CD4-positive, alpha-beta T cell (primary cell): ENCODE results near the gene ZNF141. TPM values are rescaled to one million over a fixed set of nuclear protein-coding genes. Genes with fewer than 3 reads are reported as not detected.
A peak's percentile ranks its signal among the peaks of the same experiment; 100 is the strongest.

Source experiments
- ATAC-seq: fragments of 200-7000 bp; cut with Tn5 transposase; one replicate; pipeline ENCODE4 v1.10.0; 2022; ENCODE audit warnings: mild to moderate bottlenecking; ENCODE audit not compliant: poor library complexity
- CTCF ChIA-PET: fragments of 350-600 bp; sonication (Branson Sonifier 250); formaldehyde crosslinking; loops from one replicate; lab custom pipeline; 2021; ENCODE audit warnings: antibody characterized with exemption, inconsistent platforms; lab: Charles Lee
- POLR2A ChIA-PET: fragments of 350-600 bp; sonication (Branson Sonifier 250); formaldehyde crosslinking; loops from one replicate; lab custom pipeline; 2021; ENCODE audit warnings: antibody characterized with exemption, inconsistent platforms; lab: Charles Lee
- DNase-seq, 14 experiments: peaks; one replicate each; pipeline ENCODE4 v3.0.0-alpha.2; 2013 to 2020; ENCODE audit warnings: mixed read lengths in 2 of 14
- H3K27ac ChIP-seq, 2 donors: one replicate each; pipeline versions ENCODE4 v1.5.1 to v1.7.0; 2013; ENCODE audit warnings: low read length in 2 of 2, low read depth in 1 of 2, mild to moderate bottlenecking in 1 of 2
- H3K27me3 ChIP-seq, 2 experiments: 1 replicate in 1 of 2; 2 replicates in 1 of 2; pipeline versions ENCODE4 v1.6.1 to v1.7.0; 2013; ENCODE audit warnings: low read length in 2 of 2, control low read depth in 1 of 2, mild to moderate bottlenecking in 1 of 2, moderate library complexity in 1 of 2; ENCODE audit not compliant: insufficient read depth in 2 of 2, control insufficient read depth in 1 of 2
- H3K36me3 ChIP-seq: one replicate; pipeline ENCODE4 v1.6.1; 2013; ENCODE audit warnings: low read length, control low read depth; ENCODE audit not compliant: insufficient read depth
- H3K4me1 ChIP-seq: one replicate; pipeline ENCODE4 v1.6.1; 2013; ENCODE audit warnings: low read length, control low read depth; ENCODE audit not compliant: insufficient read depth
- H3K4me3 ChIP-seq: one replicate; pipeline ENCODE4 v1.5.1; 2013; ENCODE audit warnings: mild to moderate bottlenecking, low read length, moderate library complexity
- H3K9me3 ChIP-seq, 2 experiments: 1 replicate in 1 of 2; 2 replicates in 1 of 2; pipeline versions ENCODE4 v1.6.1 to v1.7.0; 2013; ENCODE audit warnings: low read length in 2 of 2, mild to moderate bottlenecking in 2 of 2, control low read depth in 1 of 2, moderate library complexity in 1 of 2; ENCODE audit not compliant: control insufficient read depth in 1 of 2, insufficient read depth in 1 of 2
- H3K27ac Mint-ChIP-seq: one replicate; pipeline ENCODE4 v1.8.0; 2020; ENCODE audit warnings: mixed read lengths
- H3K27me3 Mint-ChIP-seq: one replicate; pipeline ENCODE4 v1.8.0; 2021; ENCODE audit warnings: mixed read lengths
- H3K36me3 Mint-ChIP-seq: one replicate; pipeline ENCODE4 v1.8.0; 2021; ENCODE audit warnings: low read depth, mixed read lengths
- H3K4me1 Mint-ChIP-seq: one replicate; pipeline ENCODE4 v1.8.0; 2021; ENCODE audit warnings: low read depth, mixed read lengths
- H3K4me3 Mint-ChIP-seq: one replicate; pipeline ENCODE4 v1.8.0; 2020; ENCODE audit warnings: mild to moderate bottlenecking, mixed read lengths
- H3K9me3 Mint-ChIP-seq: one replicate; pipeline ENCODE4 v1.8.0; 2020; ENCODE audit warnings: mixed read lengths
- intact Hi-C, 2 experiments: fragments of 100-400 bp; cut with DNase I in 1 of 2; cut with micrococcal nuclease in 1 of 2; formaldehyde crosslinking; loops; one replicate each; pipeline versions ENCODE4 v1.15.1 to v1.9.0; 2023 to 2025; cut with DNase I, micrococcal nuclease
- total RNA-seq, 174 experiments: library from RNA in 2 of 174; stranded (reverse) in 2 of 174; gene quantifications; one replicate each; pipeline ENCODE4 v1.2.3 and lab custom pipeline; 2021 to 2026
- TF ChIP-seq, protein P1 (sequence below): fragments of 200-600 bp; IDR thresholded peaks from one replicate; pipeline ENCODE4 v1.8.0; 2022; ENCODE audit warnings: antibody characterized with exemption, mild to moderate bottlenecking

Gene ZNF141
- total RNA-seq, 2 experiments from 2014 or later: 13.6 to 13.7 TPM

DNA sequence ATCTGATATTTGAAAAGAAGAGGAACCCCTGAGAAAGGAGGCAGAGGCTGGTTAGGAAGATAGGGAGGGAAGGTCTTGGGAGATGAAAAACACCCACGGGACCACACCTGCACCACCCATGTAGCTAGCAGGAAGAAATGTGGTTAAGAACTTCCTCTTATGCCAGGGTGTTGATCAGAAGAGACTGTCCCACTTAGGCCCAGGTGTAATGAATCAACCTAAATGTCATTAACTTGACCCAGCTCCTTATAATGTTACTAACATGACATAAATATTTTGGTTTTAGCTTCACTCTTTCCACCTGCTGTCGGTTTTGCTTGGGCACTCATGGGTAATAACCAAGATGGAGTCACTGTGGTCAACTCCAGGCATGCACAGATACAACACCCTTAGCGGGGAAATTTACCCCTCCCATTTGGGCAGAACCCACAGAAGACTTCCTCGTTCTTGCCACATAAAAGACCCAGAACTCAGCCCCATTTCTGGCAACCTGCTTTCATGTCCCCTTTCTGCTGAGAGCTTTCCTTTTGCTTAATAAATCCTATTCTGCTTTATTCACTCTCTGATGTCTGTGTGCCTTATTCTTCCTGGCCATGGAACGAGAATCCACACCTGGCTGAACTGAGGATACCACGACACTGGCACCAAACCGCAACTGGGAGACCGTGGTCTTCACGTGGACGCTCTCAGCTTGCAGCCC is 46.8 kb downstream of the ZNF141 start:
- ATAC-seq: no peak
- H3K27me3 ChIP-seq: no peaks in the 10 kb centered on the region
- Mint-ChIP-seq H3K4me1 (no peaks in the 10 kb centered on the region), H3K9me3 (peaks cover 8% of the 10 kb centered on the region), H3K4me3 (no peak overlapping the region), H3K27me3 (no peaks in the 10 kb centered on the region), H3K36me3 (peaks cover 45% of the 10 kb centered on the region), H3K27ac (no peak overlapping the region)
- intact Hi-C loops: no loop called here
- peaks cover 14% of the 10 kb centered on the region for H3K4me1 ChIP-seq
- POLR2A ChIA-PET: no interaction called here
- CTCF ChIA-PET: no interaction called here
- H3K9me3 ChIP-seq: peaks cover 78 to 99% of the 10 kb centered on the region in 2 experiments
- peak in 1 of 14 experiments; percentile 1 for DNase-seq
- H3K27ac ChIP-seq: no peak overlapping the region
- no peaks in the 10 kb centered on the region for H3K36me3 ChIP-seq
- TF ChIP-seq, protein P1, sequence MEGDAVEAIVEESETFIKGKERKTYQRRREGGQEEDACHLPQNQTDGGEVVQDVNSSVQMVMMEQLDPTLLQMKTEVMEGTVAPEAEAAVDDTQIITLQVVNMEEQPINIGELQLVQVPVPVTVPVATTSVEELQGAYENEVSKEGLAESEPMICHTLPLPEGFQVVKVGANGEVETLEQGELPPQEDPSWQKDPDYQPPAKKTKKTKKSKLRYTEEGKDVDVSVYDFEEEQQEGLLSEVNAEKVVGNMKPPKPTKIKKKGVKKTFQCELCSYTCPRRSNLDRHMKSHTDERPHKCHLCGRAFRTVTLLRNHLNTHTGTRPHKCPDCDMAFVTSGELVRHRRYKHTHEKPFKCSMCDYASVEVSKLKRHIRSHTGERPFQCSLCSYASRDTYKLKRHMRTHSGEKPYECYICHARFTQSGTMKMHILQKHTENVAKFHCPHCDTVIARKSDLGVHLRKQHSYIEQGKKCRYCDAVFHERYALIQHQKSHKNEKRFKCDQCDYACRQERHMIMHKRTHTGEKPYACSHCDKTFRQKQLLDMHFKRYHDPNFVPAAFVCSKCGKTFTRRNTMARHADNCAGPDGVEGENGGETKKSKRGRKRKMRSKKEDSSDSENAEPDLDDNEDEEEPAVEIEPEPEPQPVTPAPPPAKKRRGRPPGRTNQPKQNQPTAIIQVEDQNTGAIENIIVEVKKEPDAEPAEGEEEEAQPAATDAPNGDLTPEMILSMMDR: no peak
- H3K4me3 ChIP-seq: no peak overlapping the region

DNA sequence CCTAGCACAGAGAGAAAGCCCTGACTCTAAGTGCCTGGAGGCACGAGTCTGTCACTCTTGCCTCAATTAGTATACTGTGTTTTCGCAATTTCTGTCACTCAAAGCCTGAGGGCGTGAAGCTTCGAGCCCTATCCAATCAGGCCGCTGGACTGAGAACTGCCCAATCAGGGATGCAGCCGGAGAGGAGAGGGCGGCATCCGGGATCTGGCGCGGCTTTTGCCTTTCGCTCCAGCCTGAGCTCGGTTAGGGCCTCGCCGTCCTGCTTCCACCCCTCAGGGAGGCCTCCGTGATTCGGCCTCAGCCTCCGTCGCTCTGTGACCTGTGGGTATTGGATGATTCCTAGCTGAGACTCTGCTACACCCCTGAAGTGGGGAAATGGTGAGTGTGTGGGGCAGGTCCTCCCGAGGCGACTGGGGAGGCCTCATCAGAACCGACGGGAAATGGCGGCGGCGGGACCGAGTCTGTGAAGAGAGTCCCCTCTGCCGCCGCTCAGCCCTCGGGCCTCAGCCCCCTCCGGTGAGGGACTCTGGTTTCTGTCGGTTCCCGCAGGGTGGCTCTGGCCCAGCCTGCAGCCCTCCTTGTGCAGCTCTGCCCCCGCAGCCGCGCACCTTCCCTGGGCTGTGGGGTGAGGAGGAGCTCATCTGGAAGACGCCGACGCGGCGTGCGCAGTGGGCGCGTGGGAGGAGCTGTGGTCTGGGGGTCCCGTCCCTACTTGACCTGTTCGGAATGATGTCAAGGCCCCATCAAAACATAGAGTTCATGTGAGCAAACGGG is 48.5 kb downstream of the ZNF141 start:
- H3K4me3 Mint-ChIP-seq: no peak overlapping the region
- no peaks in the 10 kb centered on the region for H3K4me1 Mint-ChIP-seq
- DNase-seq (no peak), ATAC-seq (no peak)
- Histone ChIP-seq H3K27me3 (no peaks in the 10 kb centered on the region), H3K27ac (no peak overlapping the region), H3K4me1 (peaks cover 14% of the 10 kb centered on the region), H3K36me3 (no peaks in the 10 kb centered on the region), H3K9me3 (peaks cover 70 to 99% of the 10 kb centered on the region in 2 experiments), H3K4me3 (no peak overlapping the region)
- no peak overlapping the region for H3K27ac Mint-ChIP-seq
- peaks cover 18% of the 10 kb centered on the region for H3K9me3 Mint-ChIP-seq
- POLR2A ChIA-PET: no interaction called here
- CTCF ChIA-PET: no interaction called here
- peaks cover 51% of the 10 kb centered on the region for H3K36me3 Mint-ChIP-seq
- TF ChIP-seq, protein P1: no peak
- H3K27me3 Mint-ChIP-seq: no peaks in the 10 kb centered on the region
- intact Hi-C loops: no loop called here

DNA sequence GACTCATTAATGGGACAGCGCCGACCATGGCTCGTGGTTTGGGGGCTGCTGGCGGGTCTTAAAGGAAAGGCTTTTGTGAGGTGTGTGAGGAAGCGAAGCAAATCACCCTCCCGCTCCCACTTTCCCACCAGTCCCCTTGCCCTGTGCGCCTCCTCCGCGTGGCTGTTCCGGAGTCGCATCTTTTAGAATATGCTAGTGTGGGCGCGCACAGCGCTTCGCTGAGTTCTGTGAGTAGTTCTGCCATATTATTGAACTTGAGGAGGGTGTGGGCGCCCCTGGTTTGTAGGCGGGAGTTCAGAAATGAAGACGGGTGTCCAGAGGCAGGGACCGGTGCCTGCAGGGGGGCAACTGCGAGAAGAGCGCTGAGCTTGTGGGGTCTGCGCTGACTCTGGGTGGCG is 49.1 kb downstream of the ZNF141 start:
- H3K36me3 ChIP-seq: no peaks in the 10 kb centered on the region
- H3K9me3 Mint-ChIP-seq: peaks cover 18% of the 10 kb centered on the region
- peaks cover 51% of the 10 kb centered on the region for H3K36me3 Mint-ChIP-seq
- CTCF ChIA-PET: no interaction called here
- H3K4me3 ChIP-seq: no peak overlapping the region
- no peaks in the 10 kb centered on the region for H3K27me3 Mint-ChIP-seq
- DNase-seq (no peak), ATAC-seq (no peak)
- TF ChIP-seq, protein P1: no peak
- H3K4me3 Mint-ChIP-seq: no peak overlapping the region
- no peak overlapping the region for H3K27ac ChIP-seq
- POLR2A ChIA-PET: no interaction called here
- no peaks in the 10 kb centered on the region for H3K27me3 ChIP-seq
- intact Hi-C loops: no loop called here
- no peak overlapping the region for H3K27ac Mint-ChIP-seq
- H3K4me1 ChIP-seq: peaks cover 14% of the 10 kb centered on the region
- H3K9me3 ChIP-seq: peaks cover 68 to 94% of the 10 kb centered on the region in 2 experiments
- no peaks in the 10 kb centered on the region for H3K4me1 Mint-ChIP-seq
